Keratinocyte (primary cell): ENCODE measurements around the gene FAM83B. TPM values are rescaled to one million over a fixed set of nuclear protein-coding genes. Genes with fewer than 3 reads are reported as not detected.

Experiments
- DNase-seq: peaks from one replicate; pipeline ENCODE4 v3.0.0-alpha.2; 2011; ENCODE audit warnings: low read depth, missing footprints, low spot score
- FAIRE-seq: peaks from 2 replicates; lab custom pipeline; 2011; peaks lifted over from hg19 to GRCh38; lab: Jason Lieb, UNC
- H2AFZ ChIP-seq: 2 replicates; pipeline ENCODE4 v1.6.0; 2012; ENCODE audit warnings: low read length, control low read depth, inconsistent platforms; ENCODE audit not compliant: control insufficient read depth
- H3K27ac ChIP-seq: 2 replicates; pipeline ENCODE4 v1.5.1; 2011; ENCODE audit warnings: low read length; ENCODE audit not compliant: control insufficient read depth, insufficient read depth
- H3K27me3 ChIP-seq: 3 replicates; pipeline ENCODE4 v1.6.0; 2011; ENCODE audit warnings: low read length; ENCODE audit not compliant: control insufficient read depth, insufficient read depth; ENCODE audit errors: extremely low read depth
- H3K36me3 ChIP-seq, 2 experiments: 2 replicates in 1 of 2; 3 replicates in 1 of 2; pipeline ENCODE4 v1.5.1; 2011; ENCODE audit warnings: low read length in 2 of 2, mild to moderate bottlenecking in 1 of 2; ENCODE audit not compliant: control insufficient read depth in 2 of 2, insufficient read depth in 2 of 2; ENCODE audit errors: extremely low read depth in 1 of 2
- H3K4me1 ChIP-seq: 3 replicates; pipeline ENCODE4 v1.5.1; 2011; ENCODE audit warnings: low read length; ENCODE audit not compliant: control insufficient read depth, insufficient read depth; ENCODE audit errors: extremely low read depth
- H3K4me2 ChIP-seq: 3 replicates; pipeline ENCODE4 v1.6.0; 2011; ENCODE audit warnings: low read depth, low read length; ENCODE audit not compliant: control insufficient read depth, insufficient read depth; ENCODE audit errors: extremely low read depth
- H3K4me3 ChIP-seq, 3 experiments: fragments of 200-600 bp in 1 of 3; sonication (generic) in 1 of 3; 2 replicates in 2 of 3; 3 replicates in 1 of 3; pipeline ENCODE4 v1.5.1; 2011 to 2016; ENCODE audit warnings: low read length in 3 of 3, mild to moderate bottlenecking in 3 of 3, control low read depth in 2 of 3, inconsistent platforms in 1 of 3, low read depth in 1 of 3, mixed read lengths in 1 of 3, mixed run types in 1 of 3, moderate library complexity in 1 of 3; ENCODE audit not compliant: control insufficient read depth in 2 of 3, insufficient read depth in 2 of 3; ENCODE audit errors: extremely low read depth in 1 of 3
- H3K79me2 ChIP-seq: 2 replicates; pipeline ENCODE4 v1.6.0; 2012; ENCODE audit warnings: low read length; ENCODE audit not compliant: control insufficient read depth, insufficient read depth
- H3K9ac ChIP-seq: 3 replicates; pipeline ENCODE4 v1.6.0; 2011; ENCODE audit warnings: low read length; ENCODE audit not compliant: control insufficient read depth, insufficient read depth; ENCODE audit errors: extremely low read depth
- H3K9me1 ChIP-seq: 3 replicates; pipeline ENCODE4 v1.6.0; 2011; ENCODE audit warnings: low read length; ENCODE audit not compliant: control insufficient read depth, insufficient read depth; ENCODE audit errors: extremely low read depth
- H3K9me3 ChIP-seq: 2 replicates; pipeline ENCODE4 v1.5.1; 2012; ENCODE audit warnings: low read depth, low read length; ENCODE audit not compliant: control insufficient read depth
- H4K20me1 ChIP-seq: 3 replicates; pipeline ENCODE4 v1.6.0; 2011; ENCODE audit warnings: low read length; ENCODE audit not compliant: control insufficient read depth, insufficient read depth; ENCODE audit errors: extremely low read depth
- CTCF ChIP-seq, 3 experiments: IDR thresholded peaks in 1 of 3; conservative IDR thresholded peaks in 1 of 3; optimal IDR thresholded peaks in 1 of 3; 2 replicates in 2 of 3; 3 replicates in 1 of 3; pipeline versions ENCODE3 to v1.5.1; 2011; ENCODE audit warnings: low read length in 3 of 3, mild to moderate bottlenecking in 3 of 3, moderate library complexity in 2 of 3, control low read depth in 1 of 3, inconsistent platforms in 1 of 3; ENCODE audit not compliant: insufficient read depth in 2 of 3; ENCODE audit errors: extremely low read depth in 1 of 3
- EZH2 ChIP-seq: IDR thresholded peaks from one replicate; pipeline ENCODE4 v1.6.1; 2012; ENCODE audit warnings: inconsistent platforms, mild to moderate bottlenecking, low read length, moderate library complexity
- dilution Hi-C: fragments of 300-500 bp; cut with MboI; formaldehyde crosslinking; loops from one replicate; pipeline ENCODE4 v1.7.0; 2020; ENCODE audit warnings: low sequenced_read_pairs; ENCODE audit not compliant: extremely low pct_ligation_motif_present
- polyA plus RNA-seq, 5 experiments: library from polyadenylated mRNA; depleted of rRNA in 3 of 5; stranded (reverse) in 3 of 5; stranded (forward) in 1 of 5; unstranded in 1 of 5; fragments of >200 nt; gene quantifications; 1 replicate in 1 of 5; 2 replicates in 3 of 5; 3 replicates in 1 of 5; pipeline versions ENCODE4 v1.2.1 to v1.2.3, GENCODE V29; 2011 to 2012; ENCODE audit warnings: missing spikeins in 2 of 5, low read depth in 1 of 5, low replicate concordance in 1 of 5

FAM83B gene
- polyA plus RNA-seq, 1 donor (not counting 4 experiments of a cell fraction or from before 2014, with no cell fraction given), result 30.3 TPM

- Histone ChIP-seq H3K9ac (no peak overlapping the region), H4K20me1 (no peaks in the 10 kb centered on the region), H3K36me3 (no peaks in the 10 kb centered on the region), H3K9me1 (no peaks in the 10 kb centered on the region), H2AFZ (no peak overlapping the region), H3K27ac (no peak overlapping the region), H3K4me1 (no peaks in the 10 kb centered on the region), H3K4me3 (no peak overlapping the region), H3K79me2 (no peaks in the 10 kb centered on the region), H3K4me2 (no peak overlapping the region), H3K27me3 (no peaks in the 10 kb centered on the region), H3K9me3 (no peaks in the 10 kb centered on the region)
- DNase-seq (no peak), FAIRE-seq (no peak)
- TF ChIP-seq CTCF (optimal IDR thresholded peaks at IDR 0.05 in 1 of 3, IDR thresholded peaks at IDR 0.05 in 1 of 3, conservative IDR thresholded peaks at IDR 0.05 in 1 of 3; ENCODE audit: extremely low read depth in 1 of 3, insufficient read depth in 2 of 3, low read length in 3 of 3) (no peak), EZH2 (no peak)
- dilution Hi-C loops, result no loop called here
Measured at GRCh38 chr6:54827010-54827409, 19.6 kb upstream of the FAM83B start.

GRCh38 chr6:54830216-54830615, 16.4 kb upstream of the FAM83B start:
- dilution Hi-C loops, result no loop called here
- Histone ChIP-seq H3K36me3 (no peaks in the 10 kb centered on the region), H3K27me3 (no peaks in the 10 kb centered on the region), H3K4me2 (no peak overlapping the region), H3K4me1 (no peaks in the 10 kb centered on the region), H2AFZ (no peak overlapping the region), H4K20me1 (no peaks in the 10 kb centered on the region), H3K27ac (no peak overlapping the region), H3K9me3 (no peaks in the 10 kb centered on the region), H3K9ac (no peak overlapping the region), H3K79me2 (no peaks in the 10 kb centered on the region), H3K4me3 (no peak overlapping the region), H3K9me1 (no peaks in the 10 kb centered on the region)
- no peak for TF ChIP-seq CTCF (optimal IDR thresholded peaks at IDR 0.05 in 1 of 3, IDR thresholded peaks at IDR 0.05 in 1 of 3, conservative IDR thresholded peaks at IDR 0.05 in 1 of 3; ENCODE audit: extremely low read depth in 1 of 3, insufficient read depth in 2 of 3, low read length in 3 of 3)
- no peak for TF ChIP-seq EZH2
- FAIRE-seq (no peak), DNase-seq (no peak)
